OCI-LY1 (cell line): Measurements from ENCODE around the gene PTMS.

Source experiments
- H2AFZ ChIP-seq: fragments of 200-600 bp; sonication (generic), shearing (Covaris generic); 2 replicates; pipeline ENCODE4 v1.6.0; 2014; ENCODE audit warnings: antibody characterized with exemption, mild to moderate bottlenecking, low read length
- H3F3A ChIP-seq: fragments of 200-600 bp; sonication (generic), shearing (Covaris generic); 2 replicates; pipeline ENCODE4 v1.6.0; 2014; ENCODE audit warnings: mild to moderate bottlenecking, antibody characterized with exemption, low read length, moderate library complexity; ENCODE audit not compliant: insufficient read depth
- H3K27ac ChIP-seq: fragments of 200-600 bp; sonication (generic); 2 replicates; pipeline ENCODE4 v1.5.1; 2014; ENCODE audit warnings: low read length, mixed run types, mild to moderate bottlenecking, low read depth; ENCODE audit not compliant: poor library complexity, severe bottlenecking
- H3K27me3 ChIP-seq: fragments of 200-600 bp; sonication (generic); 2 replicates; pipeline ENCODE4 v1.6.0; 2014; ENCODE audit warnings: antibody characterized with exemption, mild to moderate bottlenecking, low read length, moderate library complexity; ENCODE audit not compliant: insufficient read depth
- H3K36me3 ChIP-seq: fragments of 200-600 bp; sonication (generic); 2 replicates; pipeline ENCODE4 v1.6.1; 2014; ENCODE audit warnings: mild to moderate bottlenecking, antibody characterized with exemption, low read length, moderate library complexity, mixed read lengths; ENCODE audit not compliant: insufficient read depth
- H3K4me1 ChIP-seq: fragments of 200-600 bp; sonication (generic); 2 replicates; pipeline ENCODE4 v1.5.1; 2014; ENCODE audit warnings: mild to moderate bottlenecking, low read length, moderate library complexity; ENCODE audit not compliant: insufficient read depth, severe bottlenecking
- H3K4me2 ChIP-seq: fragments of 200-600 bp; sonication (generic), shearing (Covaris generic); 2 replicates; pipeline ENCODE4 v1.6.1; 2014; ENCODE audit warnings: low read length
- H3K4me3 ChIP-seq: fragments of 200-600 bp; sonication (generic); 2 replicates; pipeline ENCODE4 v1.5.1; 2014; ENCODE audit warnings: low read length, low read depth, mild to moderate bottlenecking, mixed read lengths; ENCODE audit not compliant: poor library complexity, severe bottlenecking
- H3K79me2 ChIP-seq: fragments of 200-600 bp; shearing (Covaris generic); 2 replicates; pipeline ENCODE4 v1.6.1; 2016; ENCODE audit warnings: mixed run types, low read length, mixed read lengths; ENCODE audit not compliant: insufficient read depth
- H3K9ac ChIP-seq: fragments of 200-600 bp; sonication (generic), shearing (Covaris generic); 2 replicates; pipeline ENCODE4 v1.6.1; 2014; ENCODE audit warnings: mild to moderate bottlenecking, low read length, mixed read lengths
- H3K9me2 ChIP-seq: fragments of 200-600 bp; sonication (generic), shearing (Covaris generic); 2 replicates; pipeline ENCODE4 v1.6.1; 2014; ENCODE audit warnings: low read depth, mild to moderate bottlenecking, low read length, mixed read lengths
- H3K9me3 ChIP-seq: fragments of 200-600 bp; shearing (Covaris generic); 2 replicates; pipeline ENCODE4 v1.6.1; 2014; ENCODE audit warnings: low read length, mixed read lengths
- H4K20me1 ChIP-seq: fragments of 200-600 bp; sonication (generic), shearing (Covaris generic); 2 replicates; pipeline ENCODE4 v1.6.0; 2016; ENCODE audit warnings: mild to moderate bottlenecking, low read length; ENCODE audit not compliant: insufficient read depth
- EZH2 ChIP-seq: fragments of 200-600 bp; sonication (generic), shearing (Covaris generic); IDR thresholded peaks from 2 replicates; pipeline ENCODE4 v1.8.0; 2017; ENCODE audit warnings: borderline replicate concordance, mixed run types, mild to moderate bottlenecking, antibody characterized with exemption, low read length, moderate library complexity, mixed read lengths
- TF ChIP-seq, protein P1 (sequence below): fragments of 200-600 bp; sonication (generic), shearing (Covaris generic); IDR thresholded peaks from 2 replicates; pipeline ENCODE4 v1.5.1; 2017; ENCODE audit warnings: mild to moderate bottlenecking, antibody characterized with exemption, low read length, moderate library complexity, mixed read lengths

The PTMS gene

GRCh38 chr12:6819106-6820030 lies 53.2 kb downstream of the PTMS start:
- Histone ChIP-seq H3K27me3 (peaks cover 4% of the 10 kb centered on the region; the same call in 1 of the 2 replicates), H3K4me2 (no peak overlapping the region), H3K36me3 (no peaks in the 10 kb centered on the region), H4K20me1 (no peaks in the 10 kb centered on the region), H3K9ac (no peak overlapping the region), H3K27ac (no peak overlapping the region), H3K9me2 (no peaks in the 10 kb centered on the region), H2AFZ (no peak overlapping the region), H3F3A (no peaks in the 10 kb centered on the region), H3K4me3 (no peak overlapping the region), H3K79me2 (no peaks in the 10 kb centered on the region), H3K9me3 (no peaks in the 10 kb centered on the region), H3K4me1 (no peaks in the 10 kb centered on the region)
- TF ChIP-seq, protein P1, sequence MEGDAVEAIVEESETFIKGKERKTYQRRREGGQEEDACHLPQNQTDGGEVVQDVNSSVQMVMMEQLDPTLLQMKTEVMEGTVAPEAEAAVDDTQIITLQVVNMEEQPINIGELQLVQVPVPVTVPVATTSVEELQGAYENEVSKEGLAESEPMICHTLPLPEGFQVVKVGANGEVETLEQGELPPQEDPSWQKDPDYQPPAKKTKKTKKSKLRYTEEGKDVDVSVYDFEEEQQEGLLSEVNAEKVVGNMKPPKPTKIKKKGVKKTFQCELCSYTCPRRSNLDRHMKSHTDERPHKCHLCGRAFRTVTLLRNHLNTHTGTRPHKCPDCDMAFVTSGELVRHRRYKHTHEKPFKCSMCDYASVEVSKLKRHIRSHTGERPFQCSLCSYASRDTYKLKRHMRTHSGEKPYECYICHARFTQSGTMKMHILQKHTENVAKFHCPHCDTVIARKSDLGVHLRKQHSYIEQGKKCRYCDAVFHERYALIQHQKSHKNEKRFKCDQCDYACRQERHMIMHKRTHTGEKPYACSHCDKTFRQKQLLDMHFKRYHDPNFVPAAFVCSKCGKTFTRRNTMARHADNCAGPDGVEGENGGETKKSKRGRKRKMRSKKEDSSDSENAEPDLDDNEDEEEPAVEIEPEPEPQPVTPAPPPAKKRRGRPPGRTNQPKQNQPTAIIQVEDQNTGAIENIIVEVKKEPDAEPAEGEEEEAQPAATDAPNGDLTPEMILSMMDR: no peak
- no peak for TF ChIP-seq EZH2

DNA sequence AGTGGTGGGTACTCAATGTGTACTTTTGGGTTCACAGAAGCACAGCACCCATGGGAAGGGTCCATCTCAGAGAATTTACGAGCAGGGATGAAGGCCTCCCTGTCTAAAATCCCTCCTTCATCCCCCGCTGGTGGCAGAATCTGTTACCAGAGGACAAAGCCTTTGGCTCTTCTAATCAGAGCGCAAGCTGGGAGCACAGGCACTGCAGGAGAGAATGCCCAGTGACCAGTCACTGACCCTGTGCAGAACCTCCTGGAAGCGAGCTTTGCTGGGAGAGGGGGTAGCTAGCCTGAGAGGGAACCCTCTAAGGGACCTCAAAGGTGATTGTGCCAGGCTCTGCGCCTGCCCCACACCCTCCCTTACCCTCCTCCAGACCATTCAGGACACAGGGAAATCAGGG lies 54.0 kb downstream of the PTMS start:
- Histone ChIP-seq H3K9me3 (no peaks in the 10 kb centered on the region), H3K36me3 (no peaks in the 10 kb centered on the region), H2AFZ (no peak overlapping the region), H3K4me1 (no peaks in the 10 kb centered on the region), H3K27ac (no peak overlapping the region), H3K9me2 (no peaks in the 10 kb centered on the region), H3K27me3 (peaks cover 6% of the 10 kb centered on the region; the same call in 1 of the 2 replicates), H3K4me2 (no peak overlapping the region), H3F3A (no peaks in the 10 kb centered on the region), H3K79me2 (no peaks in the 10 kb centered on the region), H3K4me3 (no peak overlapping the region), H3K9ac (no peak overlapping the region), H4K20me1 (no peaks in the 10 kb centered on the region)
- TF ChIP-seq EZH2: no peak
- TF ChIP-seq, protein P1: no peak
